ENCODE data around the gene GIMD1.

The GIMD1 gene

GRCh38 chr4:106312997-106313522 is 55.5 kb downstream of the GIMD1 start:
- DNase-seq = no peak

GRCh38 chr4:106312377-106312776 is 56.2 kb downstream of the GIMD1 start:
- no peak for DNase-seq

All from NCI-H526 treated with DMSO at 0.1 percent for 48 hours (cell line).